ENCODE results near the gene MAP2K6. TPM values are rescaled to one million over a fixed set of nuclear protein-coding genes. Genes with fewer than 3 reads are reported as not detected.
A peak's percentile ranks its signal among the peaks of the same experiment; 100 is the strongest.

Gene MAP2K6
- total and polyA plus RNA-seq, 2 experiments from 2014 or later, result 0.11 to 0.43 TPM

DNA sequence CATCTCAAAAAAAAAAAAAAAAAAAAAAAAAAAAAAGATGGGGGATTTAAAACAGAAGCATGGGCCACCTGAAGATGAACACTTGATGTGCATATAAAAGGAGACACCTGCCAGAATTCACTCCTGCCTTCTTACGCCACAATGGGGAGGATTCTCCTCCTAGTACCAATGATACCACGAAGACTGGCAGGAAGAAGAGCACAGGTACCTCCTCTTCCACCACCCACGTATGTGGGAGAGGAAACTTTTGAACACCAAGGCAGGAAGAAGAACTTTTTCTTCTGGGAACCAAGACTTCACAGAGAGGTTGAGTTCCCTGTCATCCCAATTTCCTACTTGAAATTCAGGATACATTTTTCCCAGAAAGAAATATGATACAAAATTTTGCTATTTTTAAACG is 2.7 kb upstream of the MAP2K6 start:
- Histone ChIP-seq H3K36me3 (ENCODE audit: low read depth) (no peaks in the 10 kb centered on the region), H4K20me1 (ENCODE audit: insufficient read depth) (no peaks in the 10 kb centered on the region), H3K27me3 (replicated peaks; ENCODE audit: insufficient read depth) (no peaks in the 10 kb centered on the region), H3K9me2 (ENCODE audit: insufficient read depth) (no peaks in the 10 kb centered on the region), H3K4me3 (no peak overlapping the region), H3K4me2 (ENCODE audit: unreplicated experiment) (no peak overlapping the region), H3K9ac (no peak overlapping the region), H3K9me3 (ENCODE audit: low read depth) (no peaks in the 10 kb centered on the region), H2AFZ (no peak overlapping the region), H3K27ac (no peak overlapping the region), H3K79me2 (ENCODE audit: insufficient read depth) (no peaks in the 10 kb centered on the region), H3K4me1 (ENCODE audit: insufficient read depth) (no peaks in the 10 kb centered on the region), H3F3A (ENCODE audit: insufficient read depth) (no peaks in the 10 kb centered on the region)
- in situ Hi-C loops (cut with MboI), result no loop called here
- DNase-seq, result no peak
- TF ChIP-seq EZH2phosphoT487 (IDR thresholded peaks at IDR 0.05; ENCODE audit: insufficient read depth, low read depth) (no peak), EZH2 (IDR thresholded peaks at IDR 0.05; ENCODE audit: insufficient read depth, poor library complexity, severe bottlenecking) (no peak)
- 45 to 50% methylated on average over 4 of the region's 4 CpGs for WGBS, 2 experiments (ENCODE audit: low coverage in 1 of 2, low lambda C conversion rate in 2 of 2, missing lambda C conversion rate in 2 of 2)

DNA sequence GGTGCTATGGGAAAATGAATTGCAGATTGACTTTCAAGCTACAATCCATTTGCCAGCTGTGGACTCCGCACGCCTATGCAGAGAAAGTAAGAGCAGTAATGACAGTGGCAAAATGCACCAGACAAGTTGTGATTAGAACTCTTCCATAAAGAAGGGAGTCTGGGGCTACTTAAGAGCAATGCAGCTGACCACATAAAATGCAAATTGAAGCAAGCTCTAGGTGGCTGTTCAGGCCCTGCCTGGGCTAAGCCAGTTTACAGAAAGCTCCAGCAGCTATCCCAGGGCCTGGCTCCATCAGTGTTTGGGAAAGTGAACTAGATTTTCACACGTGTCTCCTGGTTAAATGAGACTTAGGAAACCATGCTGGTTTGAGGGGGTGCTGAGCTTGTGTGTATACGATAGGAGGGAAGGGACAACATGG is 2.2 kb upstream of the MAP2K6 start:
- Histone ChIP-seq H3K4me2 (ENCODE audit: unreplicated experiment) (no peak overlapping the region), H3K4me1 (ENCODE audit: insufficient read depth) (no peaks in the 10 kb centered on the region), H3F3A (ENCODE audit: insufficient read depth) (no peaks in the 10 kb centered on the region), H3K36me3 (ENCODE audit: low read depth) (no peaks in the 10 kb centered on the region), H4K20me1 (ENCODE audit: insufficient read depth) (no peaks in the 10 kb centered on the region), H3K9me3 (ENCODE audit: low read depth) (no peaks in the 10 kb centered on the region), H3K9ac (no peak overlapping the region), H3K27me3 (replicated peaks; ENCODE audit: insufficient read depth) (no peaks in the 10 kb centered on the region), H2AFZ (no peak overlapping the region), H3K9me2 (ENCODE audit: insufficient read depth) (no peaks in the 10 kb centered on the region), H3K4me3 (no peak overlapping the region), H3K27ac (no peak overlapping the region), H3K79me2 (ENCODE audit: insufficient read depth) (no peaks in the 10 kb centered on the region)
- in situ Hi-C loops (cut with MboI), result no loop called here
- TF ChIP-seq EZH2 (IDR thresholded peaks at IDR 0.05; ENCODE audit: insufficient read depth, poor library complexity, severe bottlenecking), result no peak
- TF ChIP-seq EZH2phosphoT487 (IDR thresholded peaks at IDR 0.05; ENCODE audit: insufficient read depth, low read depth), result no peak
- DNase-seq, result no peak
- 66 to 67% methylated on average over 4 of the region's 4 CpGs for WGBS, 2 experiments (ENCODE audit: low coverage in 1 of 2, low lambda C conversion rate in 2 of 2, missing lambda C conversion rate in 2 of 2)

DNA sequence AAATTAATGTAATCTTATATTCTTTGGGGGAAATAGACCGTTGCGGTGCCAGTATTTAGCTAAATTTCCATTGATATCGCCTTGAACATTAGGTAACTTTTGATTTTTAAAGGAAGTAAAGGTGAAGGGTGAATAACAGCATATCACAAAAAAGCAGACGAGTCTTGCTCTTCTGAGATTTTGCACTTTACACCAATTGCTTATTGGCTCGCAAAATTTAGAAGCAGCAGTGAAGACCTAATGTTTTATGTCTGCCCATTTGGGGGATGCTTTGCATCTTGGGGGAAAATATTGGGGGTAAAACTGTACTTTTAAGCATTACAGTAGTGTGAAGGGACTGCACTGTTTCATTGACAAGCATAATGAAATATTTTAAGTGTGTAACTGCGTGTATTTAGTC is 934 bp downstream of the MAP2K6 start:
- Histone ChIP-seq H3K27ac (no peak overlapping the region), H3K4me1 (ENCODE audit: insufficient read depth) (no peaks in the 10 kb centered on the region), H4K20me1 (ENCODE audit: insufficient read depth) (no peaks in the 10 kb centered on the region), H3K36me3 (ENCODE audit: low read depth) (no peaks in the 10 kb centered on the region), H3K27me3 (replicated peaks; ENCODE audit: insufficient read depth) (no peaks in the 10 kb centered on the region), H3F3A (ENCODE audit: insufficient read depth) (no peaks in the 10 kb centered on the region), H2AFZ (peak overlapping the region; percentile 92), H3K9me2 (ENCODE audit: insufficient read depth) (no peaks in the 10 kb centered on the region), H3K9ac (no peak overlapping the region), H3K4me2 (ENCODE audit: unreplicated experiment) (peak overlapping the region; percentile 96), H3K4me3 (no peak overlapping the region), H3K79me2 (ENCODE audit: insufficient read depth) (no peaks in the 10 kb centered on the region), H3K9me3 (ENCODE audit: low read depth) (no peaks in the 10 kb centered on the region)
- WGBS, 2 experiments (ENCODE audit: low coverage in 1 of 2, low lambda C conversion rate in 2 of 2, missing lambda C conversion rate in 2 of 2), result 29 to 41% methylated on average over 6 of the region's 6 CpGs
- no peak for DNase-seq
- in situ Hi-C loops (cut with MboI), result no loop called here
- TF ChIP-seq EZH2phosphoT487 (IDR thresholded peaks at IDR 0.05; ENCODE audit: insufficient read depth, low read depth) (no peak), EZH2 (IDR thresholded peaks at IDR 0.05; ENCODE audit: insufficient read depth, poor library complexity, severe bottlenecking) (no peak)

DNA sequence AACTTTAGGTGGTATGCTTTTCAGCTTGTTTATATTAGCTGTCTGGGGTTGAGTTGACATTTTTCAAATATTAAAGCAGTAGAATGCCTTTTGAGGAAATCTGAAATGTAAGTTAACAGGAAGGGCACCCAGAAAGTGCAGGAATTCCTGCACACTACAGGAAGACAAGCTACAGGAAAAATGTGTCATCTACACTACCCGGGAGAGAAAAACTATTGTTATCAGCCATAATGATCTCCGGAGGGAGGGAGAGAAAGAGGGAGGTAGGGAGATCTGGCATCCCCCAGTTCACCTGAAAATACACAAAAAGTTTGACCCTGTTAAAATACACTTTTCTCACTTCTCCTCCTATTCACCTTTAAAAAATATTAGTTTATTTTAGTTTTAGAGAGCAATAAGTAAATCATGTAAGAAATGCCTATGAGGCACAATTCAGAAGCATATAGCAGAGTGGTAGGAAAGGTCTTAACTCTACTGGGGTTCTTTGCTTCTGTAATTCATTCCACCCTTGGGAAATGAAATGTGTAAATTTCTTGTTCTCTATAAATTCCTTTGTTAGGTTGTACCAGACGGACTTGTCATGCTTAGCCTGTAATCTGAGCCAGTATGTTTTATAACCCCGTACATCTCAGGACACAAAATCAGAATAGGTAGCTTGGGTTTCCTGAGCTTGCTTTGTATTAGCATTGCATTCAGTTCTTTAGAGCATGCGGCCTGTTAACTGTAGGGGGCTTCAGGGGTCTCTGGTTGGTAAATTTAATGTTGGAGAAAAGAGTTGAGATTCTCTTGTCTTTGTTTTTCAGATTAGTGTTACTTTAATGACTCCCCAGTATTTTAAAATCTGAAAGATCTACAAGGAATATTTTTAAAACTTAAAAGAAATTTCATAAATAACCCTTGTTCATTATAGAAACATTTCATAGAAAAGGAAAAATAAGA is 3.3 kb downstream of the MAP2K6 start:
- 60 to 67% methylated on average over 5 of the region's 5 CpGs for WGBS, 2 experiments (ENCODE audit: low coverage in 1 of 2, low lambda C conversion rate in 2 of 2, missing lambda C conversion rate in 2 of 2)
- Histone ChIP-seq H3K4me3 (no peak overlapping the region), H3K36me3 (ENCODE audit: low read depth) (no peaks in the 10 kb centered on the region), H3K4me1 (ENCODE audit: insufficient read depth) (no peaks in the 10 kb centered on the region), H3K79me2 (ENCODE audit: insufficient read depth) (no peaks in the 10 kb centered on the region), H3K9me2 (ENCODE audit: insufficient read depth) (no peaks in the 10 kb centered on the region), H3K4me2 (ENCODE audit: unreplicated experiment) (no peak overlapping the region), H3F3A (ENCODE audit: insufficient read depth) (no peaks in the 10 kb centered on the region), H3K27me3 (replicated peaks; ENCODE audit: insufficient read depth) (no peaks in the 10 kb centered on the region), H3K9me3 (ENCODE audit: low read depth) (no peaks in the 10 kb centered on the region), H3K27ac (no peak overlapping the region), H4K20me1 (ENCODE audit: insufficient read depth) (no peaks in the 10 kb centered on the region), H3K9ac (no peak overlapping the region), H2AFZ (no peak overlapping the region)
- in situ Hi-C loops (cut with MboI), result no loop called here
- no peak for TF ChIP-seq EZH2 (IDR thresholded peaks at IDR 0.05; ENCODE audit: insufficient read depth, poor library complexity, severe bottlenecking)
- DNase-seq, result no peak
